ENCODE measurements around the gene SOWAHC.

SOWAHC gene

GRCh38 chr2:109663721-109664120 lies 49.6 kb downstream of the SOWAHC start:
- H3K9me3 Mint-ChIP-seq, result no peaks in the 10 kb centered on the region
- H3K27me3 Mint-ChIP-seq, result peaks cover 29% of the 10 kb centered on the region
- no peaks in the 10 kb centered on the region for H3K4me1 Mint-ChIP-seq
- ATAC-seq (replicated peaks; ENCODE audit: extremely low read depth, poor library complexity, severe bottlenecking) (no peak), DNase-seq (ENCODE audit: low spot score in 2 of 2) (no peak)
- H3K27ac Mint-ChIP-seq (ENCODE audit: low read depth), result no peak overlapping the region
- H3K36me3 Mint-ChIP-seq (ENCODE audit: insufficient read depth), result no peaks in the 10 kb centered on the region
- no peak overlapping the region for H3K4me3 Mint-ChIP-seq

- Mint-ChIP-seq H3K9me3 (no peaks in the 10 kb centered on the region), H3K4me1 (no peaks in the 10 kb centered on the region), H3K27ac (ENCODE audit: low read depth) (no peak overlapping the region), H3K27me3 (peaks cover 45% of the 10 kb centered on the region), H3K36me3 (ENCODE audit: insufficient read depth) (no peaks in the 10 kb centered on the region), H3K4me3 (no peak overlapping the region)
- ATAC-seq (replicated peaks; ENCODE audit: extremely low read depth, poor library complexity, severe bottlenecking) (no peak), DNase-seq (ENCODE audit: low spot score in 2 of 2) (no peak)
Observed at GRCh38 chr2:109666466-109666865, 52.3 kb downstream of the SOWAHC start.
